ENCODE measurements around the gene NCOA4.
A peak's percentile ranks its signal among the peaks of the same experiment; 100 is the strongest.

Gene NCOA4

GRCh38 chr10:46028584-46029460 is 1.6 kb downstream of the NCOA4 start:
- no peak overlapping the region for H3K9ac ChIP-seq
- no peak overlapping the region for H3K27ac ChIP-seq
- TF ChIP-seq, protein P1, sequence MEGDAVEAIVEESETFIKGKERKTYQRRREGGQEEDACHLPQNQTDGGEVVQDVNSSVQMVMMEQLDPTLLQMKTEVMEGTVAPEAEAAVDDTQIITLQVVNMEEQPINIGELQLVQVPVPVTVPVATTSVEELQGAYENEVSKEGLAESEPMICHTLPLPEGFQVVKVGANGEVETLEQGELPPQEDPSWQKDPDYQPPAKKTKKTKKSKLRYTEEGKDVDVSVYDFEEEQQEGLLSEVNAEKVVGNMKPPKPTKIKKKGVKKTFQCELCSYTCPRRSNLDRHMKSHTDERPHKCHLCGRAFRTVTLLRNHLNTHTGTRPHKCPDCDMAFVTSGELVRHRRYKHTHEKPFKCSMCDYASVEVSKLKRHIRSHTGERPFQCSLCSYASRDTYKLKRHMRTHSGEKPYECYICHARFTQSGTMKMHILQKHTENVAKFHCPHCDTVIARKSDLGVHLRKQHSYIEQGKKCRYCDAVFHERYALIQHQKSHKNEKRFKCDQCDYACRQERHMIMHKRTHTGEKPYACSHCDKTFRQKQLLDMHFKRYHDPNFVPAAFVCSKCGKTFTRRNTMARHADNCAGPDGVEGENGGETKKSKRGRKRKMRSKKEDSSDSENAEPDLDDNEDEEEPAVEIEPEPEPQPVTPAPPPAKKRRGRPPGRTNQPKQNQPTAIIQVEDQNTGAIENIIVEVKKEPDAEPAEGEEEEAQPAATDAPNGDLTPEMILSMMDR (IDR thresholded peaks at IDR 0.05): peak; percentile 67

DNA sequence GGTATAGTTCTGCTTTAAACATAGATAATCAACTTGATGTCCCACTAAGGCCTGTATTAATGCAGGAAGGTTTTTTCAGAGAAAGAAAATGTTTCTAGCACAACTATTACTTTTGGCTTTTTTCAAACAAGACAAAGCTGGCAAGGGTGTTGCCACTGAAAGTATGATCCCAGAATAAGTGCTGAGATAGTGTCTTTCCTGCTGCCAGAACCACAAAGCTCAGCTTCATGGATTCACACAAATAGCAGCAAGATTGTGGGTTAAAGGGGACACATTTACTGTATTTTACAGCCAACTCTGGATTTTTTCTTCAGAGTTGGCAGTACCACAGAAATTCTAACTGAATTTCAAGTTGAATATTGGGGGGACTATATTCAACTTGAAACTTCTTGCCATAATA is 4.3 kb downstream of the NCOA4 start:
- Histone ChIP-seq H3K79me2 (peaks cover 70% of the 10 kb centered on the region), H2AFZ (no peak overlapping the region), H3K9me3 (ENCODE audit: control insufficient read depth, low read length) (no peaks in the 10 kb centered on the region), H3K4me3 (ENCODE audit: low read depth, low read length) (no peak overlapping the region), H3K4me1 (peaks cover 21% of the 10 kb centered on the region), H3K9ac (no peak overlapping the region), H3K4me2 (ENCODE audit: low read length) (no peak overlapping the region), H3K36me3 (ENCODE audit: control insufficient read depth, insufficient read depth, low read length) (no peaks in the 10 kb centered on the region), H3K27ac (no peak overlapping the region), H3K27me3 (ENCODE audit: control insufficient read depth, insufficient read depth, low read length) (no peaks in the 10 kb centered on the region)
- TF ChIP-seq, protein P1 (IDR thresholded peaks at IDR 0.05): no peak

More at GRCh38 chr10:46028584-46029460, 1.6 kb downstream of the NCOA4 start:
- no peaks in the 10 kb centered on the region for H3K9me3 ChIP-seq (ENCODE audit: control insufficient read depth, low read length)
- no peaks in the 10 kb centered on the region for H3K27me3 ChIP-seq (ENCODE audit: control insufficient read depth, insufficient read depth, low read length)
- peaks cover 52% of the 10 kb centered on the region for H3K79me2 ChIP-seq
- H3K4me2 ChIP-seq (ENCODE audit: low read length): peak overlapping the region; percentile 66
- peaks cover 21% of the 10 kb centered on the region for H3K4me1 ChIP-seq
- peak overlapping the region; percentile 75 for H3K4me3 ChIP-seq (ENCODE audit: low read depth, low read length)
- H3K36me3 ChIP-seq (ENCODE audit: control insufficient read depth, insufficient read depth, low read length): no peaks in the 10 kb centered on the region
- H2AFZ ChIP-seq: no peak overlapping the region

- Histone ChIP-seq H3K27me3 (ENCODE audit: control insufficient read depth, insufficient read depth, low read length) (no peaks in the 10 kb centered on the region), H3K4me1 (peaks cover 23% of the 10 kb centered on the region), H2AFZ (no peak overlapping the region), H3K27ac (no peak overlapping the region), H3K4me3 (ENCODE audit: low read depth, low read length) (no peak overlapping the region), H3K36me3 (ENCODE audit: control insufficient read depth, insufficient read depth, low read length) (no peaks in the 10 kb centered on the region), H3K9me3 (ENCODE audit: control insufficient read depth, low read length) (no peaks in the 10 kb centered on the region), H3K4me2 (ENCODE audit: low read length) (no peak overlapping the region), H3K9ac (no peak overlapping the region), H3K79me2 (peaks cover 70% of the 10 kb centered on the region)
- TF ChIP-seq, protein P1 (IDR thresholded peaks at IDR 0.05): no peak
These were observed 5.0 kb downstream of the NCOA4 start for GRCh38 chr10:46025406-46025805.

- Histone ChIP-seq H3K9ac (no peak overlapping the region), H3K4me2 (ENCODE audit: low read length) (no peak overlapping the region), H3K36me3 (ENCODE audit: control insufficient read depth, insufficient read depth, low read length) (no peaks in the 10 kb centered on the region), H3K79me2 (peaks cover 72% of the 10 kb centered on the region), H3K27me3 (ENCODE audit: control insufficient read depth, insufficient read depth, low read length) (no peaks in the 10 kb centered on the region), H2AFZ (no peak overlapping the region), H3K4me3 (ENCODE audit: low read depth, low read length) (no peak overlapping the region), H3K27ac (no peak overlapping the region), H3K4me1 (peaks cover 28% of the 10 kb centered on the region), H3K9me3 (ENCODE audit: control insufficient read depth, low read length) (no peaks in the 10 kb centered on the region)
- TF ChIP-seq, protein P1 (IDR thresholded peaks at IDR 0.05): no peak
These were observed 5.5 kb downstream of the NCOA4 start for GRCh38 chr10:46024948-46025347.
